Activated CD8-positive, alpha-beta memory T cell treated with anti-CD3 and anti-CD28 coated beads, Interleukin-2, amount 10 ng/mL, durations not matched to agents 7 days and 5 days (primary cell): ENCODE data around the gene AICDA. TPM values are rescaled to one million over a fixed set of nuclear protein-coding genes. Genes with fewer than 3 reads are reported as not detected.
"Not testable (repeated sequence)": the region's sequence is repeated elsewhere in the genome, so short reads cannot be mapped to it uniquely, and the experiment has no call there.

ENCODE experiments used
- ATAC-seq: fragments of 150-1000 bp; cut with Tn5 transposase; one replicate; pipeline ENCODE4 v1.10.0; 2021; ENCODE audit warnings: moderate library complexity
- CTCF ChIA-PET: fragments of 350-600 bp; sonication (Branson Sonifier 250); formaldehyde crosslinking; loops from one replicate; lab custom pipeline; 2021; ENCODE audit warnings: antibody characterized with exemption; lab: Charles Lee
- DNase-seq: peaks from one replicate; pipeline ENCODE4 v3.0.0-alpha.2; 2020
- H3K27ac Mint-ChIP-seq: one replicate; pipeline ENCODE4 v1.8.0; 2021; ENCODE audit warnings: mild to moderate bottlenecking, mixed read lengths
- H3K27me3 Mint-ChIP-seq: one replicate; pipeline ENCODE4 v1.8.0; 2021; ENCODE audit warnings: mixed read lengths
- H3K36me3 Mint-ChIP-seq: one replicate; pipeline ENCODE4 v1.8.0; 2021; ENCODE audit warnings: mild to moderate bottlenecking, mixed read lengths
- H3K4me1 Mint-ChIP-seq: one replicate; pipeline ENCODE4 v1.8.0; 2021; ENCODE audit warnings: mixed read lengths
- H3K4me3 Mint-ChIP-seq: one replicate; pipeline ENCODE4 v1.8.0; 2021; ENCODE audit warnings: mild to moderate bottlenecking, moderate library complexity, mixed read lengths
- H3K9me3 Mint-ChIP-seq: one replicate; pipeline ENCODE4 v1.8.0; 2022; ENCODE audit warnings: low read depth, mixed read lengths
- total RNA-seq, 2 experiments: library from RNA; stranded (reverse); gene quantifications; one replicate each; pipeline ENCODE4 v1.2.3, GENCODE V29; 2021

The AICDA gene
- total RNA-seq, 2 experiments from 2014 or later: not detected

- ATAC-seq (no peak), DNase-seq (no peak)
- H3K36me3 Mint-ChIP-seq: no peaks in the 10 kb centered on the region
- peaks cover 25% of the 10 kb centered on the region for H3K27me3 Mint-ChIP-seq
- no peak overlapping the region for H3K27ac Mint-ChIP-seq
- H3K9me3 Mint-ChIP-seq: no peaks in the 10 kb centered on the region
- no peak overlapping the region for H3K4me3 Mint-ChIP-seq
- CTCF ChIA-PET: no interaction called here
- no peaks in the 10 kb centered on the region for H3K4me1 Mint-ChIP-seq
Observed at GRCh38 chr12:8603286-8603685, 9.4 kb downstream of the AICDA start.

- ATAC-seq: no peak
- DNase-seq: no peak
- Mint-ChIP-seq H3K36me3 (no peaks in the 10 kb centered on the region), H3K27me3 (peaks cover 6% of the 10 kb centered on the region), H3K27ac (no peak overlapping the region), H3K4me1 (no peaks in the 10 kb centered on the region), H3K9me3 (no peaks in the 10 kb centered on the region), H3K4me3 (no peak overlapping the region)
- CTCF ChIA-PET: no interaction called here
Observed at GRCh38 chr12:8596561-8596960, 16.1 kb downstream of the AICDA start.

- DNase-seq: no peak
- Mint-ChIP-seq H3K4me3 (no peak overlapping the region), H3K9me3 (no peaks in the 10 kb centered on the region), H3K27me3 (peaks cover 7% of the 10 kb centered on the region), H3K27ac (no peak overlapping the region), H3K36me3 (no peaks in the 10 kb centered on the region), H3K4me1 (peaks cover 8% of the 10 kb centered on the region)
- CTCF ChIA-PET: no interaction called here
- no peak for ATAC-seq
Observed at GRCh38 chr12:8594072-8594471, 18.6 kb downstream of the AICDA start.

GRCh38 chr12:8593246-8593645 is 19.4 kb downstream of the AICDA start:
- H3K27me3 Mint-ChIP-seq: peaks cover 7% of the 10 kb centered on the region
- no peaks in the 10 kb centered on the region for H3K9me3 Mint-ChIP-seq
- peaks cover 8% of the 10 kb centered on the region for H3K4me1 Mint-ChIP-seq
- ATAC-seq (no peak), DNase-seq (no peak)
- CTCF ChIA-PET: no interaction called here
- no peak overlapping the region for H3K4me3 Mint-ChIP-seq
- no peak overlapping the region for H3K27ac Mint-ChIP-seq
- no peaks in the 10 kb centered on the region for H3K36me3 Mint-ChIP-seq

- Mint-ChIP-seq H3K9me3 (no peaks in the 10 kb centered on the region), H3K27me3 (peaks cover 7% of the 10 kb centered on the region), H3K36me3 (no peaks in the 10 kb centered on the region), H3K27ac (no peak overlapping the region), H3K4me1 (peaks cover 8% of the 10 kb centered on the region), H3K4me3 (no peak overlapping the region)
- no peak for ATAC-seq
- DNase-seq: no peak
- CTCF ChIA-PET: interaction anchor here (1.1 to 1.6 kb wide), 4 partner anchors 9 to 459 kb away, joined by 4 to 12 read pairs (median 5); no protein-coding TSS in a partner anchor
Observed at GRCh38 chr12:8590842-8591545, 21.7 kb downstream of the AICDA start.

- DNase-seq: no peak
- CTCF ChIA-PET: interaction anchor here (1.3 kb wide), 1 partner anchor 20 kb away, joined by 4 read pairs; no protein-coding TSS in a partner anchor
- Mint-ChIP-seq H3K27ac (no peak overlapping the region), H3K27me3 (peaks cover 7% of the 10 kb centered on the region), H3K9me3 (no peaks in the 10 kb centered on the region), H3K36me3 (no peaks in the 10 kb centered on the region), H3K4me3 (no peak overlapping the region), H3K4me1 (peaks cover 8% of the 10 kb centered on the region)
- ATAC-seq: no peak
Observed at GRCh38 chr12:8589679-8590078, 23.0 kb downstream of the AICDA start.

GRCh38 chr12:8584478-8584877 is 28.2 kb downstream of the AICDA start:
- H3K4me3 Mint-ChIP-seq, DNase-seq, H3K36me3 Mint-ChIP-seq, H3K27ac Mint-ChIP-seq, H3K27me3 Mint-ChIP-seq, H3K9me3 Mint-ChIP-seq, H3K4me1 Mint-ChIP-seq, ATAC-seq: not testable (repeated sequence)
- CTCF ChIA-PET: interaction anchor here (1.2 to 1.6 kb wide), 2 partner anchors 40 to 73 kb away, joined by 3 to 4 read pairs; no protein-coding TSS in a partner anchor

GRCh38 chr12:8584004-8584403 is 28.7 kb downstream of the AICDA start:
- no peaks in the 10 kb centered on the region for H3K36me3 Mint-ChIP-seq
- no peak overlapping the region for H3K4me3 Mint-ChIP-seq
- H3K9me3 Mint-ChIP-seq: no peaks in the 10 kb centered on the region
- no peaks in the 10 kb centered on the region for H3K4me1 Mint-ChIP-seq
- no peak for DNase-seq
- no peak for ATAC-seq
- H3K27ac Mint-ChIP-seq: no peak overlapping the region
- H3K27me3 Mint-ChIP-seq: peaks cover 3% of the 10 kb centered on the region
- CTCF ChIA-PET: interaction anchor here (1.2 to 1.6 kb wide), 2 partner anchors 40 to 73 kb away, joined by 3 to 4 read pairs; no protein-coding TSS in a partner anchor

GRCh38 chr12:8581098-8581784 is 31.4 kb downstream of the AICDA start:
- DNase-seq (no peak), ATAC-seq (no peak)
- no peaks in the 10 kb centered on the region for H3K4me1 Mint-ChIP-seq
- CTCF ChIA-PET: interaction anchor here (1.2 kb wide), 1 partner anchor 38 kb away, joined by 3 read pairs; no protein-coding TSS in a partner anchor
- no peaks in the 10 kb centered on the region for H3K36me3 Mint-ChIP-seq
- H3K27ac Mint-ChIP-seq: no peak overlapping the region
- no peaks in the 10 kb centered on the region for H3K27me3 Mint-ChIP-seq
- no peak overlapping the region for H3K4me3 Mint-ChIP-seq
- H3K9me3 Mint-ChIP-seq: no peaks in the 10 kb centered on the region

- Mint-ChIP-seq H3K36me3 (no peaks in the 10 kb centered on the region), H3K27ac (no peak overlapping the region), H3K9me3 (no peaks in the 10 kb centered on the region), H3K27me3 (peaks cover 2% of the 10 kb centered on the region), H3K4me1 (no peaks in the 10 kb centered on the region), H3K4me3 (no peak overlapping the region)
- CTCF ChIA-PET: interaction anchor here (0.9 kb wide), 1 partner anchor 33 kb away, joined by 3 read pairs; no protein-coding TSS in a partner anchor
- ATAC-seq: no peak
- DNase-seq: no peak
Observed at GRCh38 chr12:8577879-8578278, 34.8 kb downstream of the AICDA start.

- H3K27ac Mint-ChIP-seq: no peak overlapping the region
- no peak overlapping the region for H3K4me3 Mint-ChIP-seq
- CTCF ChIA-PET: no interaction called here
- H3K9me3 Mint-ChIP-seq: no peaks in the 10 kb centered on the region
- H3K27me3 Mint-ChIP-seq: peaks cover 2% of the 10 kb centered on the region
- no peak for DNase-seq
- H3K36me3 Mint-ChIP-seq: peaks cover 1% of the 10 kb centered on the region
- peaks cover 7% of the 10 kb centered on the region for H3K4me1 Mint-ChIP-seq
- ATAC-seq: no peak
Observed at GRCh38 chr12:8572507-8572906, 40.2 kb downstream of the AICDA start.

GRCh38 chr12:8566525-8566924 is 46.1 kb downstream of the AICDA start:
- Mint-ChIP-seq H3K9me3 (peaks cover 5% of the 10 kb centered on the region), H3K27me3 (no peaks in the 10 kb centered on the region), H3K4me3 (no peak overlapping the region), H3K4me1 (no peaks in the 10 kb centered on the region), H3K36me3 (no peaks in the 10 kb centered on the region), H3K27ac (no peak overlapping the region)
- DNase-seq (no peak), ATAC-seq (no peak)
- CTCF ChIA-PET: no interaction called here

GRCh38 chr12:8566052-8566451 is 46.6 kb downstream of the AICDA start:
- H3K9me3 Mint-ChIP-seq, H3K4me1 Mint-ChIP-seq, H3K36me3 Mint-ChIP-seq, H3K27me3 Mint-ChIP-seq, DNase-seq, H3K4me3 Mint-ChIP-seq, ATAC-seq, H3K27ac Mint-ChIP-seq, CTCF ChIA-PET: not testable (repeated sequence)

- ATAC-seq (no peak), DNase-seq (no peak)
- Mint-ChIP-seq H3K4me1 (no peaks in the 10 kb centered on the region), H3K9me3 (peaks cover 5% of the 10 kb centered on the region), H3K36me3 (no peaks in the 10 kb centered on the region), H3K4me3 (no peak overlapping the region), H3K27ac (no peak overlapping the region), H3K27me3 (no peaks in the 10 kb centered on the region)
- CTCF ChIA-PET: interaction anchor here (1.5 kb wide), 1 partner anchor 21 kb away, joined by 3 read pairs; no protein-coding TSS in a partner anchor
Observed at GRCh38 chr12:8564656-8565055, 48.0 kb downstream of the AICDA start.
